OCI-LY3 (cell line): Measurements from ENCODE around the gene PSMG1.

Experiments used
- EZH2phosphoT487 ChIP-seq: fragments of 200-600 bp; shearing (Covaris generic); IDR thresholded peaks from 2 replicates; pipeline ENCODE4 v1.6.1; 2018; ENCODE audit warnings: antibody characterized with exemption, mixed run types, low read depth
- TF ChIP-seq, protein P1 (sequence below): fragments of 200-600, 300-600 bp; sonication (generic); IDR thresholded peaks from 2 replicates; pipeline ENCODE4 v1.5.1; 2014; ENCODE audit warnings: antibody characterized with exemption, low read length, low read depth

GRCh38 chr21:39159342-39160063 is 23.7 kb downstream of the PSMG1 start:
- no peak for TF ChIP-seq EZH2phosphoT487
- TF ChIP-seq, protein P1, sequence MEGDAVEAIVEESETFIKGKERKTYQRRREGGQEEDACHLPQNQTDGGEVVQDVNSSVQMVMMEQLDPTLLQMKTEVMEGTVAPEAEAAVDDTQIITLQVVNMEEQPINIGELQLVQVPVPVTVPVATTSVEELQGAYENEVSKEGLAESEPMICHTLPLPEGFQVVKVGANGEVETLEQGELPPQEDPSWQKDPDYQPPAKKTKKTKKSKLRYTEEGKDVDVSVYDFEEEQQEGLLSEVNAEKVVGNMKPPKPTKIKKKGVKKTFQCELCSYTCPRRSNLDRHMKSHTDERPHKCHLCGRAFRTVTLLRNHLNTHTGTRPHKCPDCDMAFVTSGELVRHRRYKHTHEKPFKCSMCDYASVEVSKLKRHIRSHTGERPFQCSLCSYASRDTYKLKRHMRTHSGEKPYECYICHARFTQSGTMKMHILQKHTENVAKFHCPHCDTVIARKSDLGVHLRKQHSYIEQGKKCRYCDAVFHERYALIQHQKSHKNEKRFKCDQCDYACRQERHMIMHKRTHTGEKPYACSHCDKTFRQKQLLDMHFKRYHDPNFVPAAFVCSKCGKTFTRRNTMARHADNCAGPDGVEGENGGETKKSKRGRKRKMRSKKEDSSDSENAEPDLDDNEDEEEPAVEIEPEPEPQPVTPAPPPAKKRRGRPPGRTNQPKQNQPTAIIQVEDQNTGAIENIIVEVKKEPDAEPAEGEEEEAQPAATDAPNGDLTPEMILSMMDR, result no peak
